HEK293 (cell line): Measurements from ENCODE around the gene BTBD19.
A peak's percentile ranks its signal among the peaks of the same experiment; 100 is the strongest.

ENCODE experiments used
- KLF1 ChIP-seq: fragments of 450-650 bp; formaldehyde crosslinking; IDR thresholded peaks from 2 replicates; pipeline ENCODE4 v1.5.1; 2016; ENCODE audit warnings: missing biosample characterization, missing genetic modification characterization
- OSR2 ChIP-seq: fragments of 450-650 bp; formaldehyde crosslinking; IDR thresholded peaks from 2 replicates; pipeline ENCODE4 v1.5.1; 2016; ENCODE audit warnings: missing biosample characterization, missing genetic modification characterization
- PRDM1 ChIP-seq: fragments of 450-650 bp; formaldehyde crosslinking; IDR thresholded peaks from 2 replicates; pipeline ENCODE4; 2016; ENCODE audit warnings: missing biosample characterization, missing genetic modification characterization
- PRDM10 ChIP-seq: fragments of 450-650 bp; formaldehyde crosslinking; IDR thresholded peaks from 2 replicates; pipeline ENCODE4 v1.5.1; 2016; ENCODE audit warnings: missing biosample characterization, missing genetic modification characterization
- SALL2 ChIP-seq: fragments of 450-650 bp; formaldehyde crosslinking; IDR thresholded peaks from 2 replicates; pipeline ENCODE4 v1.5.0; 2017; ENCODE audit warnings: missing biosample characterization, mild to moderate bottlenecking, missing genetic modification characterization, borderline replicate concordance
- ZBTB20 ChIP-seq: fragments of 450-650 bp; formaldehyde crosslinking; IDR thresholded peaks from 2 replicates; pipeline ENCODE4 v1.5.1; 2016; ENCODE audit warnings: missing biosample characterization, missing genetic modification characterization
- ZBTB7A ChIP-seq: fragments of 450-650 bp; formaldehyde crosslinking; IDR thresholded peaks from 2 replicates; pipeline ENCODE4 v1.5.1; 2016; ENCODE audit warnings: low read depth, missing biosample characterization, missing genetic modification characterization
- ZFP37 ChIP-seq: fragments of 450-650 bp; formaldehyde crosslinking; IDR thresholded peaks from 2 replicates; pipeline ENCODE4 v1.5.1; 2016; ENCODE audit warnings: missing biosample characterization, missing genetic modification characterization
- ZNF184 ChIP-seq: fragments of 450-650 bp; IDR thresholded peaks from 2 replicates; pipeline ENCODE4 v1.5.1; 2018; ENCODE audit warnings: missing biosample characterization, mild to moderate bottlenecking, missing genetic modification characterization
- ZNF19 ChIP-seq: fragments of 450-650 bp; formaldehyde crosslinking; IDR thresholded peaks from 2 replicates; pipeline ENCODE4; 2016; ENCODE audit warnings: missing biosample characterization, missing genetic modification characterization, low read depth
- ZNF248 ChIP-seq: fragments of 450-650 bp; formaldehyde crosslinking; IDR thresholded peaks from 2 replicates; pipeline ENCODE4 v1.5.1; 2017; ENCODE audit warnings: missing biosample characterization, missing genetic modification characterization
- ZNF292 ChIP-seq: fragments of 450-650 bp; formaldehyde crosslinking; IDR thresholded peaks from 2 replicates; pipeline ENCODE4 v1.5.1; 2016; ENCODE audit warnings: low read depth, missing biosample characterization, missing genetic modification characterization, borderline replicate concordance
- ZNF398 ChIP-seq: fragments of 450-650 bp; formaldehyde crosslinking; IDR thresholded peaks from 2 replicates; pipeline ENCODE4 v1.5.1; 2017; ENCODE audit warnings: missing biosample characterization, missing genetic modification characterization
- ZNF544 ChIP-seq: fragments of 450-650 bp; formaldehyde crosslinking; IDR thresholded peaks from 2 replicates; pipeline ENCODE4 v1.5.0; 2017; ENCODE audit warnings: missing biosample characterization, missing genetic modification characterization
- ZNF623 ChIP-seq: fragments of 450-650 bp; formaldehyde crosslinking; IDR thresholded peaks from 2 replicates; pipeline ENCODE4 v1.5.1; 2016; ENCODE audit warnings: missing biosample characterization, missing genetic modification characterization
- ZNF654 ChIP-seq: fragments of 450-650 bp; formaldehyde crosslinking; IDR thresholded peaks from 2 replicates; pipeline ENCODE4 v1.5.1; 2016; ENCODE audit warnings: low read depth, missing biosample characterization, missing genetic modification characterization
- ZNF660 ChIP-seq: fragments of 450-650 bp; IDR thresholded peaks from 2 replicates; pipeline ENCODE4 v1.5.1; 2018; ENCODE audit warnings: missing biosample characterization, mild to moderate bottlenecking, missing genetic modification characterization
- ZNF747 ChIP-seq: fragments of 450-650 bp; formaldehyde crosslinking; IDR thresholded peaks from 2 replicates; pipeline ENCODE4 v1.5.1; 2016; ENCODE audit warnings: missing biosample characterization, missing genetic modification characterization
- ZNF792 ChIP-seq: fragments of 450-650 bp; formaldehyde crosslinking; IDR thresholded peaks from 2 replicates; pipeline ENCODE4 v1.5.1; 2016; ENCODE audit warnings: missing biosample characterization, missing genetic modification characterization
- ZSCAN30 ChIP-seq: fragments of 450-650 bp; IDR thresholded peaks from 2 replicates; pipeline ENCODE4 v1.5.1; 2018; ENCODE audit warnings: missing biosample characterization, mild to moderate bottlenecking, missing genetic modification characterization, moderate library complexity
- ZXDB ChIP-seq: fragments of 450-650 bp; formaldehyde crosslinking; IDR thresholded peaks from 2 replicates; pipeline ENCODE4 v1.5.1; 2016; ENCODE audit warnings: missing biosample characterization, missing genetic modification characterization
- TF ChIP-seq, protein P1 (sequence below): fragments of 450-650 bp; formaldehyde crosslinking; IDR thresholded peaks from 2 replicates; pipeline ENCODE4 v1.5.1; 2016; ENCODE audit warnings: missing biosample characterization, missing genetic modification characterization
- TF ChIP-seq, protein P2 (sequence below): fragments of 450-650 bp; formaldehyde crosslinking; IDR thresholded peaks from 2 replicates; pipeline ENCODE4 v1.5.1; 2016; ENCODE audit warnings: missing biosample characterization, missing genetic modification characterization

The BTBD19 gene

DNA sequence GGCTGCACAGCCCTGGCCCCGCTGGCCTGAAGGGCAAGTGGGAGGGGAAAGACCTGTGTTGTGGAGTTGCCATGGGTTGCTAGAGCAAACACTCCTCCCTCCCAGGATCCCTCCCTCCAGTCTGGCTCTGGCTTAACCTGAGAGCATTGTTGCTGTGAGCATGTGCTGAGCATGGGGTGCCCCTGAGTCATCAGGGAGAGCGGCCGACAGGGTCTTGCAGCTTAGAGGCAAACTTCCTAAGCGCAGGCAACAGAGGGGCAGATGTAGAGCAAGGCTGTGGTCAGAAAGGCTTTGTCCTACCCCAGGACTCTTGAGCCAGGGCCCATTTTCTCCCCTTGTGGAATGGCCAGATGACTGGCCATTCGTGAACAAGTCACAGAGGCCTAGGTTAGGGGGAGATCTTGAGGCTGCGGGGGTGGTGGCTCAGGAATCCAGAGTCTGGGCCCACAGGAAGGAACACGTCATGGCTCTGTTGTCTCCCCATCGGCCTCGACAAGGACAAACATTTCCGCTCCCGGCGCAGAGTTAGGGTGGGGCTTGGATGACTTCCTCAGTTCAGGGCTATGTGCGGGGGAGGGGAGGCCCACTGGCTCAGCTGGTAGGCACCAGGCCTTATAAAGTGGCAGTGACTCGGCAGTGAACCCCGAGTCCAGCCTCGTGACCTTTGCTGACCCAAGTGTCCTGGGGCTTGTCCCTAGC, 810 bp upstream of the BTBD19 start (continued):
- TF ChIP-seq ZNF398 (peak; percentile 34; the same call in 1 of the 2 replicates), SALL2 (tag by site-specific recombination) (no peak), ZFP37 (tag by site-specific recombination) (peak; percentile 44; the same call in 1 of the 2 replicates), ZBTB20 (tag by site-specific recombination) (peak; percentile 95), ZNF623 (tag by site-specific recombination) (no peak), KLF1 (peak; percentile 58), ZNF19 (no peak), ZNF248 (tag by site-specific recombination) (no peak), ZNF660 (tag by site-specific recombination) (no peak; the same call in 1 of the 2 replicates), ZSCAN30 (no peak), ZNF747 (tag by site-specific recombination) (no peak), PRDM10 (no peak), ZNF792 (tag by site-specific recombination) (no peak), ZXDB (tag by site-specific recombination) (peak; percentile 13), ZNF544 (tag by site-specific recombination) (no peak), ZBTB7A (tag by site-specific recombination) (no peak), OSR2 (tag by site-specific recombination) (no peak), ZNF184 (tag by site-specific recombination) (no peak), PRDM1 (tag by site-specific recombination) (0 out of 2 replicates have a peak, but pooled peaks have one; percentile 45), ZNF654 (tag by site-specific recombination) (no peak), ZNF292 (no peak)
- TF ChIP-seq, protein P1, sequence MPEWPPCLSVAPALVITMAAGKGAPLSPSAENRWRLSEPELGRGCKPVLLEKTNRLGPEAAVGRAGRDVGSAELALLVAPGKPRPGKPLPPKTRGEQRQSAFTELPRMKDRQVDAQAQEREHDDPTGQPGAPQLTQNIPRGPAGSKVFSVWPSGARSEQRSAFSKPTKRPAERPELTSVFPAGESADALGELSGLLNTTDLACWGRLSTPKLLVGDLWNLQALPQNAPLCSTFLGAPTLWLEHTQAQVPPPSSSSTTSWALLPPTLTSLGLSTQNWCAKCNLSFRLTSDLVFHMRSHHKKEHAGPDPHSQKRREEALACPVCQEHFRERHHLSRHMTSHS (tag by site-specific recombination) = no peak
- TF ChIP-seq, protein P2, sequence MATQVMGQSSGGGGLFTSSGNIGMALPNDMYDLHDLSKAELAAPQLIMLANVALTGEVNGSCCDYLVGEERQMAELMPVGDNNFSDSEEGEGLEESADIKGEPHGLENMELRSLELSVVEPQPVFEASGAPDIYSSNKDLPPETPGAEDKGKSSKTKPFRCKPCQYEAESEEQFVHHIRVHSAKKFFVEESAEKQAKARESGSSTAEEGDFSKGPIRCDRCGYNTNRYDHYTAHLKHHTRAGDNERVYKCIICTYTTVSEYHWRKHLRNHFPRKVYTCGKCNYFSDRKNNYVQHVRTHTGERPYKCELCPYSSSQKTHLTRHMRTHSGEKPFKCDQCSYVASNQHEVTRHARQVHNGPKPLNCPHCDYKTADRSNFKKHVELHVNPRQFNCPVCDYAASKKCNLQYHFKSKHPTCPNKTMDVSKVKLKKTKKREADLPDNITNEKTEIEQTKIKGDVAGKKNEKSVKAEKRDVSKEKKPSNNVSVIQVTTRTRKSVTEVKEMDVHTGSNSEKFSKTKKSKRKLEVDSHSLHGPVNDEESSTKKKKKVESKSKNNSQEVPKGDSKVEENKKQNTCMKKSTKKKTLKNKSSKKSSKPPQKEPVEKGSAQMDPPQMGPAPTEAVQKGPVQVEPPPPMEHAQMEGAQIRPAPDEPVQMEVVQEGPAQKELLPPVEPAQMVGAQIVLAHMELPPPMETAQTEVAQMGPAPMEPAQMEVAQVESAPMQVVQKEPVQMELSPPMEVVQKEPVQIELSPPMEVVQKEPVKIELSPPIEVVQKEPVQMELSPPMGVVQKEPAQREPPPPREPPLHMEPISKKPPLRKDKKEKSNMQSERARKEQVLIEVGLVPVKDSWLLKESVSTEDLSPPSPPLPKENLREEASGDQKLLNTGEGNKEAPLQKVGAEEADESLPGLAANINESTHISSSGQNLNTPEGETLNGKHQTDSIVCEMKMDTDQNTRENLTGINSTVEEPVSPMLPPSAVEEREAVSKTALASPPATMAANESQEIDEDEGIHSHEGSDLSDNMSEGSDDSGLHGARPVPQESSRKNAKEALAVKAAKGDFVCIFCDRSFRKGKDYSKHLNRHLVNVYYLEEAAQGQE (tag by site-specific recombination) = no peak
